DND-41 (cell line): ENCODE data around the gene CRYBG1.
"Not testable (repeated sequence)": the region's sequence is repeated elsewhere in the genome, so short reads cannot be mapped to it uniquely, and the experiment has no call there.

ENCODE experiments used
- ATAC-seq: fragments of 200-7000 bp; cut with Tn5 transposase; 3 replicates; pipeline ENCODE4 v1.9.1; 2021; ENCODE audit warnings: low read depth; ENCODE audit not compliant: insufficient read depth
- DNase-seq: peaks from one replicate; pipeline ENCODE4 v3.0.0-alpha.2; 2020
- H2AFZ ChIP-seq: 2 replicates; pipeline ENCODE4 v1.6.0; 2012; ENCODE audit warnings: low read depth, low read length
- H3K27ac ChIP-seq: 2 replicates; pipeline ENCODE4 v1.5.1; 2012; ENCODE audit warnings: low read length, inconsistent platforms
- H3K27me3 ChIP-seq: fragments of 200-600 bp; sonication (generic); 2 replicates; pipeline ENCODE4 v1.6.0; 2012; ENCODE audit warnings: low read length, mild to moderate bottlenecking, inconsistent platforms; ENCODE audit not compliant: insufficient read depth, poor library complexity
- H3K36me3 ChIP-seq: 2 replicates; pipeline ENCODE4 v1.5.1; 2012; ENCODE audit warnings: low read length, inconsistent platforms; ENCODE audit not compliant: insufficient read depth
- H3K4me1 ChIP-seq: 2 replicates; pipeline ENCODE4 v1.5.1; 2012; ENCODE audit warnings: mild to moderate bottlenecking, low read length; ENCODE audit not compliant: insufficient read depth
- H3K4me2 ChIP-seq: 2 replicates; pipeline ENCODE4 v1.6.0; 2012; ENCODE audit warnings: mild to moderate bottlenecking, moderate library complexity, low read length, inconsistent platforms; ENCODE audit not compliant: insufficient read depth
- H3K4me3 ChIP-seq, 2 experiments: fragments of 200-600 bp in 1 of 2; shearing (Covaris generic) in 1 of 2; 2 replicates each; pipeline ENCODE4 v1.5.1; 2012 to 2016; ENCODE audit warnings: inconsistent platforms in 2 of 2, low read length in 2 of 2, mild to moderate bottlenecking in 2 of 2, low read depth in 1 of 2, moderate library complexity in 1 of 2
- H3K79me2 ChIP-seq: 2 replicates; pipeline ENCODE4 v1.6.0; 2012; ENCODE audit warnings: low read length, inconsistent platforms; ENCODE audit not compliant: insufficient read depth
- H3K9ac ChIP-seq: 2 replicates; pipeline ENCODE4 v1.6.0; 2012; ENCODE audit warnings: low read depth, mild to moderate bottlenecking, inconsistent platforms, low read length, moderate library complexity
- H3K9me3 ChIP-seq: 2 replicates; pipeline ENCODE4 v1.5.1; 2012; ENCODE audit warnings: low read length, moderate library complexity, mild to moderate bottlenecking, inconsistent platforms; ENCODE audit not compliant: insufficient read depth, severe bottlenecking
- H4K20me1 ChIP-seq: 2 replicates; pipeline ENCODE4 v1.6.0; 2012; ENCODE audit warnings: low read length; ENCODE audit not compliant: insufficient read depth
- EZH2 ChIP-seq: IDR thresholded peaks from 3 replicates; pipeline ENCODE4 v1.6.1; 2012; ENCODE audit warnings: borderline replicate concordance, low read depth, mild to moderate bottlenecking, moderate library complexity, low read length, inconsistent platforms; ENCODE audit not compliant: severe bottlenecking
- TF ChIP-seq, protein P1 (sequence below): IDR thresholded peaks from 2 replicates; pipeline ENCODE4 v1.5.1; 2012; ENCODE audit warnings: borderline replicate concordance, low read length, moderate library complexity, mild to moderate bottlenecking; ENCODE audit not compliant: poor library complexity, severe bottlenecking; ENCODE audit errors: extremely low read depth

Gene CRYBG1

DNA sequence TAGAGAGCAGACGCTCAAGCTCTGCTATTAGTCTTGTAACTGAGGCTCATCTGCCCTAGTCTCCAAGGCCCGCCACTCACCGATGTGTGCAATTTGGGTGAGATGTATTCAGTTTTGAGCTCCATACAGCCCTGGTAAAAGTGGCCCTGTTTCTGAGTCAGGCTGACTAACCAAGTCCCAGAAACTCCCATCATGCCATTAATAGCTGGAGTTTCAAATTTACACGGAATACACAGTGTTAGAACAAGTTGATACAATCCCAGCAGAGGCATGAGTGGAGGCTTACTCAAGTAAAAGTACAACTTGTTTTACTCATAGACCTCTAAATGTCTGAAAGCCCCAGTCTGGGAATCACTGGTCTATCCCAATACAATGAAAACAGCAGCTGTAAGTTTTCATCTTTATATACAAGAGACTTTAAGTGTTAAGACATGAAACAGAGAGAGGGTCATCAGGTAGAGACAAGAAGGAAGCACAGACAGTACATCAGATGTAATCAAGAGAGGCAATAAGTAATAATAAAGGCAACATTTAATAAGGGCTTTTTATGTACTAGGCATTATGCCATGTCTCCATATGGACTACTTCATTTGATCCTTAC is 226.4 kb downstream of the CRYBG1 start:
- no peaks in the 10 kb centered on the region for H3K79me2 ChIP-seq
- H3K36me3 ChIP-seq = peaks cover 41% of the 10 kb centered on the region
- H3K27me3 ChIP-seq = no peaks in the 10 kb centered on the region
- H3K9me3 ChIP-seq = no peaks in the 10 kb centered on the region
- H4K20me1 ChIP-seq = no peaks in the 10 kb centered on the region
- no peak overlapping the region for H3K9ac ChIP-seq
- no peak overlapping the region for H2AFZ ChIP-seq
- H3K4me1 ChIP-seq = no peaks in the 10 kb centered on the region
- ATAC-seq = no peak
- no peak overlapping the region for H3K4me3 ChIP-seq
- no peak overlapping the region for H3K27ac ChIP-seq
- no peak for TF ChIP-seq EZH2
- TF ChIP-seq, protein P1, sequence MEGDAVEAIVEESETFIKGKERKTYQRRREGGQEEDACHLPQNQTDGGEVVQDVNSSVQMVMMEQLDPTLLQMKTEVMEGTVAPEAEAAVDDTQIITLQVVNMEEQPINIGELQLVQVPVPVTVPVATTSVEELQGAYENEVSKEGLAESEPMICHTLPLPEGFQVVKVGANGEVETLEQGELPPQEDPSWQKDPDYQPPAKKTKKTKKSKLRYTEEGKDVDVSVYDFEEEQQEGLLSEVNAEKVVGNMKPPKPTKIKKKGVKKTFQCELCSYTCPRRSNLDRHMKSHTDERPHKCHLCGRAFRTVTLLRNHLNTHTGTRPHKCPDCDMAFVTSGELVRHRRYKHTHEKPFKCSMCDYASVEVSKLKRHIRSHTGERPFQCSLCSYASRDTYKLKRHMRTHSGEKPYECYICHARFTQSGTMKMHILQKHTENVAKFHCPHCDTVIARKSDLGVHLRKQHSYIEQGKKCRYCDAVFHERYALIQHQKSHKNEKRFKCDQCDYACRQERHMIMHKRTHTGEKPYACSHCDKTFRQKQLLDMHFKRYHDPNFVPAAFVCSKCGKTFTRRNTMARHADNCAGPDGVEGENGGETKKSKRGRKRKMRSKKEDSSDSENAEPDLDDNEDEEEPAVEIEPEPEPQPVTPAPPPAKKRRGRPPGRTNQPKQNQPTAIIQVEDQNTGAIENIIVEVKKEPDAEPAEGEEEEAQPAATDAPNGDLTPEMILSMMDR = no peak
- DNase-seq = no peak
- no peak overlapping the region for H3K4me2 ChIP-seq

DNA sequence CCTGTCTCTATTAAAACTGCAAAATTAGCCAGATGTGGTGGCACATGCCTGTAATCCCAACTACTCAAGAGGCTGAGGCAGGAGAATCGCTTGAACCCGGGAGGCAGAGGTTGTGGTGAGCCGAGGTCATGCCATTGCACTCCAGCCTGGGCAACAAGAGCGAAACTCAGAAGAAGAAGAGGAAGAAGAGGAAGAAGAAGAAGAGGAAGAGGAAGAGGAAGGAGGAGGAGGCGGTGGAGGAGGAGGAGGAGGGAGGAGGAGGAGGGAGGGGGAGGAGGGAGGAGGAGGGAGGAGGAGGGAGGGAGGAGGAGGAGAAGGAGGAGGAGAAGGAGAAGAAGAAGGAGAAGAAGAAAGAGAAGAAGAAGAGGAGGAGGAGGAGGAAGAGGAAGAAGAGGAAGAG is 228.4 kb downstream of the CRYBG1 start:
- ATAC-seq, H3K4me2 ChIP-seq, H4K20me1 ChIP-seq, H3K4me3 ChIP-seq, DNase-seq, H3K27ac ChIP-seq, H2AFZ ChIP-seq, H3K27me3 ChIP-seq, H3K9ac ChIP-seq, H3K79me2 ChIP-seq, H3K9me3 ChIP-seq, H3K4me1 ChIP-seq: not testable (repeated sequence)
- peaks cover 30% of the 10 kb centered on the region; the same call in 1 of the 2 replicates for H3K36me3 ChIP-seq

DNA sequence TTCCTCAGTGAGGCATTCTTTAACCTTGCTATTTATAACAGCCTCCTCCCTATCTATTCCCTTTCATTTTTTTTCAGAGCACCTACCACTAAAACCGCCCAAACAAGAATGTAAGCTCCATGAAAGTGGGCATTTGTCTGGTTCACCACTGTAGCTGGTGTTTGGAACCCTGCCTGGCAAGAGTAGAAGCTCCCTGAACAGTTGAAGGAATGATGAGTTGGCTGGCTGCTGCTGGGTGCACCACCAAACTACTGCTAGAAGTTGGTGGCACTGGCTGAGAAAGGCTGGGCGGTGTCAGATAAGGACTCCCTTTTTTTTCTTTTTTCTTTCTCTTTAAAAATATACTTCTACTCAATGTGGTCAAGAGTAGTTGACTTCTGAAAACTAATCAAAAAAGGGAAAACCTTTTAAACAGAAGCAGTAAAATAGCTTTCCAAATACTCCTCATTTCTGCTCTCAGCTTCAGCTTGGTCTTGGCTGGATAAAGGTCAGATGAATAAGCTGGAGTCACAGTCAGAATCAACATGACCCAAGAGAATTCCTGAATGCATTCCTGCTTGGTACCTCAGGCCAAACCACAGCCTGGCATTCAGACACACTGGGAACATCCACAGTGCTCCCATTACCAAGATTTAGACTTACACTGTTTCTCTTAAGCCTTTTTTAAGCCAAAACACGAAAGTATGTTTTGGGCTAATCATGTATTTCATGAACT is 230.8 kb downstream of the CRYBG1 start:
- no peak overlapping the region for H3K27ac ChIP-seq
- H4K20me1 ChIP-seq = no peaks in the 10 kb centered on the region
- H3K9me3 ChIP-seq = no peaks in the 10 kb centered on the region
- no peaks in the 10 kb centered on the region for H3K79me2 ChIP-seq
- no peak overlapping the region for H3K9ac ChIP-seq
- no peaks in the 10 kb centered on the region for H3K27me3 ChIP-seq
- no peak overlapping the region for H2AFZ ChIP-seq
- no peak overlapping the region for H3K4me3 ChIP-seq
- H3K4me2 ChIP-seq = no peak overlapping the region
- peaks cover 22% of the 10 kb centered on the region; the same call in 1 of the 2 replicates for H3K36me3 ChIP-seq
- ATAC-seq (no peak), DNase-seq (no peak)
- TF ChIP-seq, protein P1 = no peak
- no peak for TF ChIP-seq EZH2
- no peaks in the 10 kb centered on the region for H3K4me1 ChIP-seq

DNA sequence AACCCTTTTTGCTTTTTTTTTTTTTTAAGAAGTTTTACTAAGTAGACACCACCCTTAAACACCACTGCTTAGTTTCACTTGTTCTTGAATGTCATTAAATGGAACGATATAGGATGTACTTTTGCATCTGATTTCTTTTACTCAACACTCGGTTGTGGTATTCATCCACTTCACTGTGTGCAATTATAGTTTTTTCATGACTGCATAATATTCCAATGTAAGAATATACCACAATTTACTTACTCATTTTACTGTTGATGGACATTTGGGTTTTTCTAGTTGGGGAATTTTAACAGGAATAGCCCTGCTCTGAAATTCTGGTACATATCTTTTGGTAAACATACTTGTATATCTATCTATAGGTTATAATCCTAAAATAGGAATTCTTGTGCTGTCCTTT is 238.9 kb downstream of the CRYBG1 start:
- H3K36me3 ChIP-seq = peaks cover 5% of the 10 kb centered on the region; the same call in 1 of the 2 replicates

More for the DNA sequence above, 238.9 kb downstream of the CRYBG1 start:
- Histone ChIP-seq H4K20me1 (no peaks in the 10 kb centered on the region), H3K9me3 (no peaks in the 10 kb centered on the region), H3K79me2 (no peaks in the 10 kb centered on the region), H3K9ac (no peak overlapping the region), H3K4me3 (no peak overlapping the region), H3K4me1 (no peaks in the 10 kb centered on the region), H2AFZ (no peak overlapping the region), H3K27me3 (no peaks in the 10 kb centered on the region), H3K27ac (no peak overlapping the region), H3K4me2 (no peak overlapping the region)
- DNase-seq = no peak
- no peak for ATAC-seq
- TF ChIP-seq, protein P1 = no peak
- no peak for TF ChIP-seq EZH2
